Measurements from ENCODE around the gene ZDHHC8. TPM values are rescaled to one million over a fixed set of nuclear protein-coding genes. Genes with fewer than 3 reads are reported as not detected.

ZDHHC8 gene
- total RNA-seq, 1 experiment from 2014 or later = 89.3 TPM

DNA sequence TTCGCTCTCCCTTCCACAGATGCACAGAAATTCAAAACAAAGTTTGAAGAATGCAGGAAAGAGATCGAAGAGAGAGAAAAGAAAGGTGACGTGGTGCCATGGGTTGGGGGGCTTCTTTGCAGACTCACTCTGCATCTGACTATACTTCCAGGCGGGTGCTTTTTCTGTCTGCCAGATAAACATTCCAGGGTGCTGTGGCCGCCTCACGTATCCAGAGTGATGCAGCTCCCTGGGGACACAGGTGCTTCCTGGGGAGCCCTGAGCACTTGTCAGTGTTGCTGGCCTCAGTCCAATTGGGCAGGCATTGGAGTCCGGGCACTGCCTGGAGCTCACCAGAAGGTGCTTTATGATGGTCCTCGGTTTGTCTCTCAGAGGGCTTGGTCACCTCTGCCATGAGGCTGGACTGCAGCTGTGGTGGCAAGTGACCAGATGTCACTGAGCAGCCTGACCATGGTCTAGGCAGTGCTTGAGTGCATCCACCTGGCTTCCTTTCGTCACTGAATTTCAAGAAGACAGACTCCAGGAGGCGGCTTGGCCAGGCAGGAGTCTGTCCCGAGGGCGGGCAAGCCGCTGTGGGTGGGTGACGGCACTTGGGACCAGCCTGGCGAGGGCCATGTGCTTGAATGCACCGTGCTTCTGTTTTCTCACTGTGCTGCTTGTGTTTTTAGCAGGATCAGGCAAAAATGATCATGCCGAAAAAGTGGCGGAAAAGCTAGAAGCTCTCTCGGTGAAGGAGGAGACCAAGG is 5.1 kb upstream of the ZDHHC8 start:
- CTCF ChIA-PET = no interaction called here
- H3K4me2 ChIP-seq (ENCODE audit: low read length) = no peak overlapping the region
- POLR2A ChIA-PET = no interaction called here

DNA sequence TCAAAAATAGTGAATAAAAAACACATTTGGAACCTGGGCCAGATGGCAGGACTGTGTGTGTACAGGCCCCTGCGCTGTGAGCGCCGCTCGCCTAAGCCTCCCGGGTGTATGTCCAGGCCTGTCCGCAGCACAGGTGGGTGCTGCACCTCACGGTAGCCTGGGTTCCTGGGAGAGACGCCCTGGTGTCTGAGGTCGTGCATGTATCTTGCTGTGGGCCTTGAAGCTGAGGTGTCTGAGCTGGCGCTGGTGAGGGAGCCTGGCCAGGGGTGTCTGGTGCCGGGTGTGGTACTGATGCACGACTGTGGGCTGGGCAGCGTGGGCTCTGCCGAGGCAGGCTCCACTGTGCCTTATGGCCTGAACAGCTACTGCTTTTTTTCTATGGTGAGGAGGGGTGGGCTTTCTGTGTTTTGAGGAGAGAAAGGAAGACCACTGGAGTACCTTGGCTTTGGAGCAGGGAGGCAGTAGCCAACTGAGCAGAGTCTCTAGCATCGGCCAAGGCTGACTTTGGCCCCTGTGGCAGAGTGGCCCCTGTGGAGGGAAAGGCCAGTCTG is 4.2 kb upstream of the ZDHHC8 start:
- H3K4me2 ChIP-seq (ENCODE audit: low read length) = no peak overlapping the region
- H3K79me2 ChIP-seq (ENCODE audit: insufficient read depth, low read length) = peaks cover 30% of the 10 kb centered on the region
- ATAC-seq (no peak), DNase-seq (ENCODE audit: low read depth, low spot score) (no peak)
- H3K27me3 ChIP-seq (ENCODE audit: insufficient read depth, low read length) = no peaks in the 10 kb centered on the region
- ChIA-PET POLR2A (no interaction called here), CTCF (no interaction called here), RAD21 (ENCODE audit: low non-redundant PET in 1 of 2, low total read pairs in 2 of 2, uncharacterized antibody in 2 of 2, unreplicated experiment in 2 of 2) (no interaction called here)
- BruUV-seq (replicated peaks) = no TSS peak
- intact Hi-C loops (cut with micrococcal nuclease) = no loop called here
- H3K4me1 ChIP-seq (ENCODE audit: control insufficient read depth in 1 of 2, insufficient read depth in 2 of 2, low read length in 2 of 2) = peaks cover 8 to 16% of the 10 kb centered on the region in 2 experiments; a peak in 3 of 4 replicates
- H3K9me2 ChIP-seq (ENCODE audit: insufficient read depth) = no peaks in the 10 kb centered on the region
- H3K9ac ChIP-seq (ENCODE audit: low read length) = no peak overlapping the region
- H3K9me3 ChIP-seq (ENCODE audit: control insufficient read depth in 1 of 2, insufficient read depth in 1 of 2, low read depth in 1 of 2, low read length in 2 of 2) = no peaks in the 10 kb centered on the region
- H3K4me3 ChIP-seq (replicated peaks in 1 of 2; ENCODE audit: low read depth in 1 of 2, low read length in 2 of 2) = no peak overlapping the region
- H2AFZ ChIP-seq (ENCODE audit: low read depth, low read length, poor library complexity, severe bottlenecking) = no peak overlapping the region
- peaks cover 23 to 35% of the 10 kb centered on the region in 2 experiments; a peak in 3 of 4 replicates for H3K36me3 ChIP-seq (ENCODE audit: control insufficient read depth in 1 of 2, insufficient read depth in 2 of 2, low read length in 2 of 2)
- no peaks in the 10 kb centered on the region for H4K20me1 ChIP-seq (ENCODE audit: insufficient read depth)
- 0 out of 2 replicates have a peak overlapping the region, but pooled peaks have one; percentile 22 for H3K27ac ChIP-seq (ENCODE audit: low read depth, low read length)
- TF ChIP-seq SRF (IDR thresholded peaks at IDR 0.05; ENCODE audit: low read depth) = no peak
- TF ChIP-seq CEBPB (IDR thresholded peaks at IDR 0.05; ENCODE audit: low read depth) = no peak
- TF ChIP-seq ZBTB33 (IDR thresholded peaks at IDR 0.05; ENCODE audit: extremely low read depth, insufficient replicate concordance, low read length) = no peak
- TF ChIP-seq MAX (IDR thresholded peaks at IDR 0.05) = no peak
- no peak for TF ChIP-seq ZNF274 (IDR thresholded peaks at IDR 0.05; ENCODE audit: low read depth, low read length)
- no peak for TF ChIP-seq CBX3 (IDR thresholded peaks at IDR 0.05; ENCODE audit: low read depth)
- no peak for TF ChIP-seq FOSL1 (IDR thresholded peaks at IDR 0.05; ENCODE audit: low read depth)
- TF ChIP-seq SP1 (IDR thresholded peaks at IDR 0.05; ENCODE audit: low read depth) = no peak
- TF ChIP-seq EZH2phosphoT487 (IDR thresholded peaks at IDR 0.05; ENCODE audit: borderline replicate concordance) = no peak
- TF ChIP-seq YY1 (IDR thresholded peaks at IDR 0.05; ENCODE audit: extremely low read depth, insufficient replicate concordance, low read depth, low read length) = no peak
- TF ChIP-seq ATF3 (IDR thresholded peaks at IDR 0.05) = no peak
- no peak for TF ChIP-seq CTCF (IDR thresholded peaks at IDR 0.05 in 2 of 3, conservative IDR thresholded peaks at IDR 0.05 in 1 of 3; ENCODE audit: borderline replicate concordance in 1 of 3, insufficient read depth in 1 of 3, low read depth in 2 of 3, low read length in 2 of 3)
- no peak for TF ChIP-seq EZH2 (IDR thresholded peaks at IDR 0.05)

More for the DNA sequence above, 5.1 kb upstream of the ZDHHC8 start:
- DNase-seq (ENCODE audit: low read depth, low spot score) = no peak
- Histone ChIP-seq H2AFZ (ENCODE audit: low read depth, low read length, poor library complexity, severe bottlenecking) (no peak overlapping the region), H3K36me3 (ENCODE audit: control insufficient read depth in 1 of 2, insufficient read depth in 2 of 2, low read length in 2 of 2) (peaks cover 31 to 44% of the 10 kb centered on the region in 2 experiments; a peak in 3 of 4 replicates), H3K27ac (ENCODE audit: low read depth, low read length) (no peak overlapping the region), H3K79me2 (ENCODE audit: insufficient read depth, low read length) (peaks cover 33% of the 10 kb centered on the region), H4K20me1 (ENCODE audit: insufficient read depth) (no peaks in the 10 kb centered on the region), H3K9ac (ENCODE audit: low read length) (no peak overlapping the region), H3K27me3 (ENCODE audit: insufficient read depth, low read length) (no peaks in the 10 kb centered on the region), H3K4me3 (replicated peaks in 1 of 2; ENCODE audit: low read depth in 1 of 2, low read length in 2 of 2) (no peak overlapping the region), H3K4me1 (ENCODE audit: control insufficient read depth in 1 of 2, insufficient read depth in 2 of 2, low read length in 2 of 2) (peaks cover 8 to 16% of the 10 kb centered on the region in 2 experiments; a peak in 3 of 4 replicates), H3K9me3 (ENCODE audit: control insufficient read depth in 1 of 2, insufficient read depth in 1 of 2, low read depth in 1 of 2, low read length in 2 of 2) (no peaks in the 10 kb centered on the region), H3K9me2 (ENCODE audit: insufficient read depth) (no peaks in the 10 kb centered on the region)
- intact Hi-C loops (cut with micrococcal nuclease) = no loop called here
- RAD21 ChIA-PET (ENCODE audit: low non-redundant PET in 1 of 2, low total read pairs in 2 of 2, uncharacterized antibody in 2 of 2, unreplicated experiment in 2 of 2) = no interaction called here
- TF ChIP-seq TCF7L2 (IDR thresholded peaks at IDR 0.05; ENCODE audit: borderline replicate concordance, extremely low read depth, insufficient read depth, insufficient read length) (no peak), EZH2 (IDR thresholded peaks at IDR 0.05) (no peak), ELF1 (IDR thresholded peaks at IDR 0.05; ENCODE audit: borderline replicate concordance, low read depth) (no peak), CEBPB (IDR thresholded peaks at IDR 0.05; ENCODE audit: low read depth) (no peak), RAD21 (IDR thresholded peaks at IDR 0.05; ENCODE audit: low read depth) (no peak)
- BruUV-seq (replicated peaks) = no TSS peak
- no peak for ATAC-seq

Measured in HCT116 (cell line).